NCI-H1694 (cell line): Measurements from ENCODE around the gene TBL1XR1.
"Not testable (repeated sequence)": the region's sequence is repeated elsewhere in the genome, so short reads cannot be mapped to it uniquely, and the experiment has no call there.

Experiments
- DNase-seq: peaks from one replicate; lab custom pipeline; 2025; lab: John Stamatoyannopoulos, UW

TBL1XR1 gene

DNA sequence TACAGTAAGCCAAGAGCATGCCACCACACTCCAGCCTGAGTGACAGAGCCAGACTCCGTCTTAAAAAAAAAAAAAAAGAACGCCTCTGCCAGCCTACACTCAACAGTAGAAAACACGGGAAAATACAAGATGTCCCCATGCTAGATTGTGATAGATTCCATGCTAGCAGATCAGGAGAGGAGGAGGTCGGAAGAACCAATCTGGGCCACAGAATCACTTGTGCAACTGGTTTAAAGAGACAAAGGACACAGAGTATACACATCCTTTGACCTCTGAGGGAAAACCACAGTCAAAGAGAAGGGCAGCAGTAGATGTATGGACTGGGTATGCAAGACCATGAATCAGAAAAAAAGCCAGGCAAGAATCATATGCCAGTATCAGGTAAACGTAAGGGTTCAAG, 15.9 kb downstream of the TBL1XR1 start:
- no peak for DNase-seq

- no peak for DNase-seq
Measured at GRCh38 chr3:177180506-177180905, 16.8 kb downstream of the TBL1XR1 start.

DNA sequence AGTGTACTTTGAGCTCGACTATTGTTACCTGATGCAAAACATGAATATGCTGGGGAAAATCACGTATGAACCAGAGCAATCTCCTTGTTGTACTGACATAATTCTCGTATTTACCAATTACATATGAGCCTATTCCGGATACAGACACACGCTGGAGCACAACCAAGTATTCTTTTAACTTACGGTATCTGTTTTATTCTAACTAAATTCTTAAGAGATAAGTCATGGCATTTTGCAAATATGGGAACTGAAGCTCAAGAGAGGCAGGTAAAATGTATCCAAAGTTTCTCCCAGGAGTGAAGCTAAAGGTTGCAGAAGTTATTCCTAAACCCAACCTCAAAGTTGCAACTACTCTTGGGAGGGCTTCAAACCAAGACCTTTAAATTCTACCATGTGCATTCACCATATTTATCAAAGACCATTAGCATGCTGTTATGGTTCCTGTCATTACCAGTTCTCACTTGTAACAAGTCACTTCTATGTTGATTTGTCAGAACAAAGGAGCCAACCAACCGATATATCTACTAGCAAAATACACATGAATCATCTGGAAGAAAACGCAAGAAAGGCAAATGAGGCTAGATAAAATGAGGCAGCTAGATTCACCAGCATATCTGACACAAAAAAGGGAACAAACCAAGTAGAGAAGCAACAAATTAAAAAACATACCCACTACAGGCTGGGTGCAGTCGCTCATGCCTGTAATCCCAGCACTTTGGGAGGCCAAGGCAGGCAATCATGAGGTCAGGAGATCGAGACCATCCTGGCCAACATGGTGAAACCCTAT, 17.8 kb downstream of the TBL1XR1 start:
- no peak for DNase-seq

DNA sequence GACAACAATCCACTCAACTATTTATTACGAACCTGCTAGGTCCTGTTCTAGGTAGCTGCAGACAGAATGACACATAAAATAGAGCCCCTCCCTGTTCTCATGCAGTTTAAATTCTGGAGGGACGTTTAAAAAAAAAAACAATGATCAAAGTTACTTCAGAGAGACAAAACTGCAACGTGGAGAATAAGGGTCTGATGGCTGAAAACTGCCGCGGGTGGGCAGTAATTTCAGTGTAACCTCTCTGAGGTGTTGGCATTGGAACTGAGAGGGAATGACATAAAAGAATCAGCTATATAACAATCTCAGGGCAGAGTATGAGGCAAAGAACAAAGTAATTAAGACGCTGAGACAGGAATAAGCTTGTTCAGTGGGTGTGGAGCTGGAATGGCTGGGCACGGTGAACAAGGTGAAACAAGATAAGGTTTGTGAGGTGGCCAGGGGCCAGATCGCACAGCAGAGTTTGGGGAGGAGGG, 19.5 kb downstream of the TBL1XR1 start:
- no peak for DNase-seq

GRCh38 chr3:177174607-177175170, 22.6 kb downstream of the TBL1XR1 start:
- no peak for DNase-seq

GRCh38 chr3:177169936-177170722, 27.2 kb downstream of the TBL1XR1 start:
- DNase-seq, result no peak

DNA sequence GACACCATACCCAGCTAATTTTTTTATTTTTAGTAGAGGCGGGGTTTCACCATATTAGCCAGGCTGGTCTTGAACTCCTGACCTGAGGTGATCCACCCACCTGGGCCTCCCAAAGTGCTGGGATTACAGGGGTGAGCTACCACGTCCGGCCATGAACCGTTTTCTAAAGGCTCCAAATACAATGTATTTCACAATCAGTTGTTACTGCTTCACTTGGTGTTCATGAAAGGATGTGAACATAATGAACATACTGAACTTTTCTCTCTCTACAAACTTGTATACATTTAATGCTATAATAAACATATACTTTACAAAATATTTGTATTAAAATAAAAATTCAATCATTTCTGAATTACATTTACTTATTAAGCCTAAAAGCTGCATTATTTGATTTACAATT, 28.9 kb downstream of the TBL1XR1 start:
- DNase-seq, result no peak

GRCh38 chr3:177162742-177163141, 34.5 kb downstream of the TBL1XR1 start:
- no peak for DNase-seq

DNA sequence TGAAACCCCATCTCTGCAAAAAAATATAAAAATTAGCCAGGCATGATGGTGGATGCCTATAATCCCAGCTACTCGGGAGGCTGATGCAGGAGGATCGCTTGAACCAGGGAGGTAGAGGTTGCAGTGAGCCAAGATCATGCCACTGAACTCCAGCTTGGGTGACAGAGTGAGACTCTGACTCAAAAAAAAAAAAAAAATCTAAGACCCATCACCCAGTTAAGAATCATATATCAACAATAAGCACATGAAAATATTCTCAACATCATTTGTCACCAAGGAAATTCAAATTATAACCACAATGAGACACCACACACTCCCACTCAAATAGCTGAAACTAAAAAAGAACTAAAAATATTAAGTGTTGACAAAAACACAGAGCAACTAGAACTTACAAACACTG, 35.7 kb downstream of the TBL1XR1 start:
- not testable (repeated sequence) for DNase-seq

DNA sequence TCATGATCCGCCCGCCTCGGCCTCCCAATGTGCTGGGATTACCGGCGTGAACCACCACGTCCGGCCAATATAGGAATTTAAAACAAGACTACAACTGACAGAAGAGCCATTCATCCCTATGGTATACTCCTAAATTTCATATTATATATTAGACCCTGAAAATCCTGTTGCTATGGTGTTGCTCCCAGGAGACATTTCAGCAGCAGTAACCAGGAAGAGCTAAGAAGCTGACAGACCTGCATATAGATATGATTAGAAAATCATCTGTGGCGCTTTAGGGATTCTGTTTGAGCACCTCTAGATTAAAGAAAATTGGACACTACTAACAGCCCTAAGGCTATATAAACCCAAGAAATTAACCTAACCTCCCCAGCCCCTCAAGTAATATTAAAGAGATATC, 38.8 kb downstream of the TBL1XR1 start:
- DNase-seq, result no peak

GRCh38 chr3:177157492-177157891, 39.8 kb downstream of the TBL1XR1 start:
- no peak for DNase-seq

DNA sequence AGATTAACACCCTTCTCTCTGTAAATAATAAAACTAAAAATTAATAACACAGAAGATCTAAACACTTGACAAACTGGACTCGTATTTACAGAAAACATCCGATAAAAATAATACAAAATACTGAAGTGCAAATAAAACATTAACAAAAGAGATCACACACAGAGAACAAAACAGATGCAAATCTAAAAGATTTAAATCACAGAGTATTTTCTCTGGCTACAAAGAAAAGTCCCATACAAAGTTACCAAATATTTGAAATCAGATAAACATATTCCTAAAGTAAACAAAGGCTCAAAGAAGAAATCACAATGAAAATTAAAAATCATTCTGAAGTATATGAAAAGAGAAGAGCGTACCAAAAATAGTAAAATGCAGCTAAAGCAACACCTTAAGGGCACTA, 42.5 kb downstream of the TBL1XR1 start:
- DNase-seq, result no peak

GRCh38 chr3:177150970-177151627, 46.2 kb downstream of the TBL1XR1 start:
- DNase-seq, result no peak

DNA sequence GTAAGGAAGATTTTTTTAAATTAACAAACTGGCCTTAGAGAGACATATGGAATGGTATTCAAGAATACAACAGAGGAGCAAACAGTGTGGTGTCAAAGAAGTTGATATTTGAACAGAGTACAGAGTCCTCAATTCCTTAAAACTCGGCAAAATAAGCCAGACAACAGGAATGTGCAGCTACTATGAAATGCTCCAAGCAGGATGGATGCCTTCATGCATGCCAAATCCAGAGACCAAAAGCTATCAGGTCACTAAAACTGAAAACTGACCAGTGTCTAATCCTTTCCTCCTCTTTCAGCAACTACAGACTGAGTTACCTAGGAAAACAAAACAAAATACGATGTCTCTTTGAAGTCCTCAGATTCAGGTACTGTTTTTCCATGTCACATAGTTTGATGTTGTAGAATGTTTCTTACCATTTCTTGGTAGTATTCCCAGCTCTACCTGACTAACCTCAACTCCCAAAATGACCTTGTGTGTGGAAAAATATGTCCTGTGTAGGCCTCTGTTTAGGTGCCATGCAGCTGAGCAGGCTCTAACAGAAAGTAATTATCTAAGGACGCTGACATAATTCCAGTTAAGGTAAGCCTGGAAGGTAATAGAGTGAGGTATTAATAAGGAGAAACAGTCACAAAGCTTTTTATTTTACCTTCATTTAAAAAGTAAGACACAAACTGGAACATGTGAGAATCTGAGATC, 46.9 kb downstream of the TBL1XR1 start:
- no peak for DNase-seq

GRCh38 chr3:177149106-177149505, 48.2 kb downstream of the TBL1XR1 start:
- no peak for DNase-seq

- no peak for DNase-seq
Measured at GRCh38 chr3:177147790-177148189, 49.5 kb downstream of the TBL1XR1 start.

DNA sequence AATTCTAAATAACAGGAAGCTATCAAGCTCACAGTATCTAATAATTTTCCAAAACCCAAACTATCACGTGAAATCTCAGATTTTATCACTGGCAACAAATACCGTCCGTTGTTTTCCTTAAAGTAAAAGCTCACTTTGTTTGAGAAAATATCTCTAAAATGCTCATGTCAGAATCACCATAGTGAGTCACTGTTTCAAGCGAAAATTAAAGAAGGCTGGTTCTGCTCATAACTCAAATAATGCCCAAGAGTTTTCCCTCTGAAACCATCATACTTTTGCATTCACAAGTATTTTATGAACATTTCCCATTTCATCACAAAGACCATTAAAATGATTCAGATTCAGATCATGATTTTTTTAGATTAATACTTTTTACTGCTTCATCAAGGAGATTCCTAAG, 50.6 kb downstream of the TBL1XR1 start:
- DNase-seq, result no peak

DNA sequence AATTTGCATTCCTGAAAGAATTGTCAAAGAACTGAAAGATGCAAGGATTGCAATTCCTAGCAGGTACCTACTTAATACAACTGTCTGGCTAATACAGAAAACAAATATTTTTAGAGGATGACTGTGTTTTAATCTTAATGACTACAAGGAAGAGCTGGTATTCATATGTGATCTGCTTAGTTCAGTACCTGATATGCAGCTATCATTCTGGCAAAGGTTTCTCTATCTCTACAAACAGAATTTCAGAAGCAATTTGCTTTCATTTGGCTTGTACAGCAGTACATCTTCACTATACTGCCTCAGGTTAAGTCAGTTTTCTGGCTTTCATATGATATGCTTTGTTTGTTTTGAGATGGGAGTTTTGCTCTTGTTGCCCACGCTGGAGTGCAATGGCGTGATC, 51.3 kb downstream of the TBL1XR1 start:
- no peak for DNase-seq

GRCh38 chr3:177145381-177145780, 51.9 kb downstream of the TBL1XR1 start:
- DNase-seq, result no peak

GRCh38 chr3:177144922-177145321, 52.4 kb downstream of the TBL1XR1 start:
- DNase-seq, result no peak

DNA sequence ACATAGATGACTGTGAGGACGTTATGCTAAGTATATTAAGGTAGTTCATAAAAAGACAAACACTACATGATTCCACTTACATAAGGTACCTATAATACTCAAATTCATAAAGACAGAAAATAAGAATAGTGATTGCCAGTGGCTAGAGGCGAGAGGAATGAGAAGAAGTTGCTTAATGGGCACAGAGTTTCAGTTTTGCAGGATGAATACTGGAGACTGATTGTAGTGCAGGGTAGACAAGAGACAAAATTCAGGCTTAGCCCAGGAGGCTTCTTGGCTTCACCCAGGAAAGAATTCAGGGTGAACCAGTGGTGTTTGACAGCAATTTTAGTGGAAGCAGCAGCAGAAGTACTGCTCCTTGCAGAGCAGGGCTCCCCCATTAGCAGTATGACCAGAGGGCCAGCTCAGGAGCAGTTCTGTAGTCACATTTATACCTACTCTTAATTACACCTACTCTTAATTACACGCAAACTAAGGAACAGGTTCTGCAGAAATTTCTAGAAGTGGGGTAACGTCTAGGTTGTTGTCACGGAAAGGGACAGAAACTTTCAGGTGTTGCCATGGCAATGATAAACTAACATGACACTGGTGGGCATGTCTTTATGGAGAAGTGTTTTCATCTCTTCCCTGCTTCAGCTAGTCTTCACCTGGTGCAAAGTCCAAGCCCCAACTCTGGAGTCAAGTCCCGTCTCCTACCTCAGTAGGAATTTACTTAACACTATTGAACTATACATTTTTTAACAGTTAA, 55.2 kb downstream of the TBL1XR1 start:
- DNase-seq, result no peak
